ENCODE results near the gene P2RY4.
A peak's percentile ranks its signal among the peaks of the same experiment; 100 is the strongest.
"Not testable (repeated sequence)": the region's sequence is repeated elsewhere in the genome, so short reads cannot be mapped to it uniquely, and the experiment has no call there.

The P2RY4 gene

DNA sequence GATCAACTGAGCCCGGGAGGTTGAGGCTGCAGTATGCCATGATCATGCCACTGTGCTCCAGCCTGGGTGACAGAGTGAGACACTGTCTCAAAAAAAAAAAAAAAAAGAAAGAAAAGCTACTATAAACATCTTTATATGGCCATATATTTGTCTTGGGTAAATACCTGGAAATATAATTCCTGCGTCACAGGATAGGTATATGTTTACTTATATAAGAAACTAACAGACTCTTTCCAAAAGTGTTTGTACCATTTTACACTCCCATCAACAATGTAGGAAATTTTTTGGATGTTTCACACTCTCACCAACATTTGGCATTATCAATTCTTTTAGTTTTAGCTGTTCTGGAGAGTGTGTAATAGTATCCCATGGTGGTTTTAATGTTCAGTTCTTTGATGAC lies 12.8 kb downstream of the P2RY4 start:
- DNase-seq (ENCODE audit: low read depth), result peak; percentile 35
- H3K4me3 ChIP-seq (ENCODE audit: low read depth, low read length), result no peak overlapping the region
- TF ChIP-seq, protein P1, sequence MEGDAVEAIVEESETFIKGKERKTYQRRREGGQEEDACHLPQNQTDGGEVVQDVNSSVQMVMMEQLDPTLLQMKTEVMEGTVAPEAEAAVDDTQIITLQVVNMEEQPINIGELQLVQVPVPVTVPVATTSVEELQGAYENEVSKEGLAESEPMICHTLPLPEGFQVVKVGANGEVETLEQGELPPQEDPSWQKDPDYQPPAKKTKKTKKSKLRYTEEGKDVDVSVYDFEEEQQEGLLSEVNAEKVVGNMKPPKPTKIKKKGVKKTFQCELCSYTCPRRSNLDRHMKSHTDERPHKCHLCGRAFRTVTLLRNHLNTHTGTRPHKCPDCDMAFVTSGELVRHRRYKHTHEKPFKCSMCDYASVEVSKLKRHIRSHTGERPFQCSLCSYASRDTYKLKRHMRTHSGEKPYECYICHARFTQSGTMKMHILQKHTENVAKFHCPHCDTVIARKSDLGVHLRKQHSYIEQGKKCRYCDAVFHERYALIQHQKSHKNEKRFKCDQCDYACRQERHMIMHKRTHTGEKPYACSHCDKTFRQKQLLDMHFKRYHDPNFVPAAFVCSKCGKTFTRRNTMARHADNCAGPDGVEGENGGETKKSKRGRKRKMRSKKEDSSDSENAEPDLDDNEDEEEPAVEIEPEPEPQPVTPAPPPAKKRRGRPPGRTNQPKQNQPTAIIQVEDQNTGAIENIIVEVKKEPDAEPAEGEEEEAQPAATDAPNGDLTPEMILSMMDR (IDR thresholded peaks at IDR 0.05; ENCODE audit: control insufficient read depth, extremely low read depth, insufficient read depth), result no peak

DNA sequence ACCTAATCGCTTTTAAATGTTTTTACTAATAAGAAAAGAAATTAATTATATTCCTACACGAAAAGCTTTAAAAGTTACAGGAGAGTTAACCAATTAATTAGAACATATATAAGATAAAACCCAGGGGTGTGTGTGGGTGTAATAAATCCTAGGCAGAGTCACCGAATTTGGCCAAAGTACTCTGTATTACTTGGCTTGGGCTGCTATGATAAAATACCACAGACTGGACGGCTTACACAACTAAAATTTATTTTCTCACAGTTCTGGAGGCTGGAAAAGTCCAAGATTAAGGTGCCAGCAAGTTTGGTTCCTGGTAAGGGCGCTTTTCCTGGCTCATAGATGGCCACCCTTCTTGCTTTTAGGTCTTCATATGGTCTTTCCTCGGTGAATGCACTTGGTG lies 15.1 kb downstream of the P2RY4 start:
- no peak overlapping the region for H3K4me3 ChIP-seq (ENCODE audit: low read depth, low read length)
- TF ChIP-seq, protein P1 (IDR thresholded peaks at IDR 0.05; ENCODE audit: control insufficient read depth, extremely low read depth, insufficient read depth), result no peak
- no peak for DNase-seq (ENCODE audit: low read depth)

DNA sequence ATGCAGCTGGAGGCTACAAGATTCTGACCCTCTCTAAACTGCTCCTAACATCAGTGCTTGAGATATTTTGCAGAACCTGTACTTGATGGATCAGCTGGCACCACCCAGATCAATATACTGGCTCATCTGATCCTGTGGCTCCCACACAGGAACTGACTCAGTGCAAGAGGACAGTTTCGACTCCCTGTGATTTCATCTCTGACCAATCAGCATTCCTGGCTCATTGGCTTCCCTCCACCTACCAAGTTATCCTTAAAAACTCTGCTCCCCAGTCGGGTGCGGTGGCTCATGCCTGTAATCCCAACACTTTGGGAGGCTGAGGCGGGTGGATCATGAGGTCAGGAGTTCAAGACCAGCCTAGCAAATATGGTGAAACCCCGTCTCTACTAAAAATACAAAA lies 16.4 kb downstream of the P2RY4 start:
- not testable (repeated sequence) for H3K4me3 ChIP-seq (ENCODE audit: low read depth, low read length); DNase-seq (ENCODE audit: low read depth)

DNA sequence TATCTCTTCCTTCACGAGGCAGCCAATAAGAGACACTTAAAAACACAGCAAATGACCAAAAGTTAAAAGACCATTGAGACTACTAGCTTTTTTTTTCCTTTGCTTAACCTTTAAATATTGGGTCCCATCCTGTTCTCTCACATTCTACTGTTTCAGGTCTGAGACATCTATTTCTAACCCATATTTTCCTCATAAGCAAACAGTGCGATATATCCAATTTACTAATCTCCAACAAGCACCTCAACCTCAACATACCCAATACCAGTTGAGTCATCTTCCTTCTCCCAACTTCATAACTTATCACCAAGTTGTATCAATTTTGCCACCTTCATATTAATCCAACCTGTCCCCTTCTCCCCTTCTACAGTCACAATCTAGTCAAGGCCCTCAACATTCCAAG lies 18.5 kb downstream of the P2RY4 start:
- no peak for DNase-seq (ENCODE audit: low read depth)
- TF ChIP-seq, protein P1 (IDR thresholded peaks at IDR 0.05; ENCODE audit: control insufficient read depth, extremely low read depth, insufficient read depth), result no peak
- no peak overlapping the region for H3K4me3 ChIP-seq (ENCODE audit: low read depth, low read length)

DNA sequence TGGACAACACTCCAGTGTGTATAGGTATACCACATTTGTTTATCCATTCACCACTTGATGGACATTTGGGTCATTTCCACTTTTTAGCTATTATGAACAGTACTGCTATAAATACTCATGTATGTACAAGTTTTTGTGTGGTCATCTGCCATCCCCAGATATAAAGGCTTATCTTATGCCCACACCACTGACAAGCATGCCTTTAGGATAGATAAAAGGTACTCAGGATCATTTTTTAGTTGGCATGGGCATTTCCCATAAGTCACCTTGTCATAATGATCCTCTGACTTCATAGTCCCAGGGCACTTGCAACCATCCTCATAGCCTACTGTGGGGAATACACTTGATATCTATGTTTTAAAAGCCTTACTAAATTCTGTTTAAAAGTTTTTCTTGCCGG lies 19.3 kb downstream of the P2RY4 start:
- H3K4me3 ChIP-seq (ENCODE audit: low read depth, low read length), result no peak overlapping the region
- no peak for DNase-seq (ENCODE audit: low read depth)
- TF ChIP-seq, protein P1 (IDR thresholded peaks at IDR 0.05; ENCODE audit: control insufficient read depth, extremely low read depth, insufficient read depth), result no peak

DNA sequence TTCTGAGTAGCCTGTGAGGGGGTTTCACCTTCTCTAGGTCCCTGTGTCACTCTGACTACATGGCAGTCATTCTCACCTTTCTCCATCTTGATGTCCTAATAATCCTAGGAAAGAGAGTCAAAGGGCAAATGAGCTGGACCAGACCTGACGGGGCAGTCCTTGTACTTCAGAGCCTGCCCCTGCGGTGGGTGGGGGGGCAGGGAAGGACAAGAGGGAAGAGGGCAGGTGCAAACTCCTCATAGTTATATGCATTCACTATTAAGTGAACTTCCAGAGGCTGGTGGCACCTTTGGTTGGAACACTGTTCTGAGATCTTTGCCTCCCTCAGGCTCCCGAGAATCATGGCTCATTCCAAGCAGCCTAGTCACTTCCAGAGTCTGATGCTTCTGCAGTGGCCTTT lies 25.6 kb downstream of the P2RY4 start, which contains the start of gene AWAT1:
TSS of gene AWAT1 (plus strand) at position 301 of the 400 bp plus-strand sequence. CDS start at position 342, 41 bp downstream.
- no peak for DNase-seq (ENCODE audit: low read depth)
- TF ChIP-seq, protein P1 (IDR thresholded peaks at IDR 0.05; ENCODE audit: control insufficient read depth, extremely low read depth, insufficient read depth), result no peak
- H3K4me3 ChIP-seq (ENCODE audit: low read depth, low read length), result no peak within 1 kb of the TSS

DNA sequence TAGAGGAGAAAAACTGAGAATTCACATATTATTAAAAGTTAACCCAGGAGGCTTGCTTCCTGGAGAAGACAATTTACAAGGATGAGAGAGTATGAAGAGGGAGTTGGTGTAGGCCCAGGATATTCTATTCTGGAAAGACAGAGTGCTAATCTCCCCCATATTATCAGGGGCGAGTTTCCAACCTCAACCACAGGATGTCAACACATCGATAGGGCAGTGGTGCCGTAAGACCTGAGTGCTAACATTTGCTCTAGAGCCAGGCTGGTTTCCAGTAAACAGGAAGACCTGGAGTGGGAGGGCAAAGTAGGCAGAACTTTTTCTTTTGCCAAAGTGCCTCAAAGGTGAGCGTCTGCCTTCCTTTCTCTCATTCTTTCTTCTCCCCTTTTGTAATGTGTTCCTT lies 28.3 kb downstream of the P2RY4 start:
- TF ChIP-seq, protein P1 (IDR thresholded peaks at IDR 0.05; ENCODE audit: control insufficient read depth, extremely low read depth, insufficient read depth), result no peak
- H3K4me3 ChIP-seq (ENCODE audit: low read depth, low read length), result no peak overlapping the region
- no peak for DNase-seq (ENCODE audit: low read depth)

All from LNCaP clone FGC (cell line).